Testis (tissue), 2 donors: ENCODE data around the gene MCCC2.

Experiments used
- CTCF ChIP-seq, 3 experiments: fragments of 450-650 bp in 2 of 3; fragments of 200-600 bp in 1 of 3; sonication (generic) in 1 of 3; IDR thresholded peaks; one replicate each; pipeline ENCODE4 v1.5.1; 2016 to 2019; ENCODE audit warnings: antibody characterized with exemption in 3 of 3, mild to moderate bottlenecking in 2 of 3, moderate library complexity in 1 of 3
- POLR2A ChIP-seq: fragments of 450-650 bp; IDR thresholded peaks from one replicate; pipeline ENCODE4 v1.6.1; 2017; ENCODE audit warnings: antibody characterized with exemption, mild to moderate bottlenecking, moderate library complexity

- TF ChIP-seq CTCF (IDR thresholded peaks at IDR 0.05): no peak
- TF ChIP-seq POLR2A: no peak
These were observed 9.0 kb downstream of the MCCC2 start for GRCh38 chr5:71596169-71596568.
